ENCODE measurements around the gene NUTF2.

The NUTF2 gene

GRCh38 chr16:67843343-67843765 is 3.4 kb upstream of the NUTF2 start:
- no peak overlapping the region for H4K91ac ChIP-seq (ENCODE audit: low read depth, low read length)
- H2BK12ac ChIP-seq (ENCODE audit: low read length) = no peak overlapping the region
- H3K4me3 ChIP-seq (ENCODE audit: low read depth, low read length) = peak overlapping the region; percentile 87
- DNase-seq = peak in 1 of 2 donors; percentile 31
- peaks cover 19% of the 10 kb centered on the region for H3K79me1 ChIP-seq (ENCODE audit: low read length)
- no peak overlapping the region for H3K14ac ChIP-seq (ENCODE audit: low read length)
- H3K9ac ChIP-seq (ENCODE audit: low read length) = peak overlapping the region; percentile 14
- H3K36me3 ChIP-seq (ENCODE audit: control insufficient read depth in 1 of 2, insufficient read depth in 2 of 2, low read length in 2 of 2) = peaks cover 2 to 9% of the 10 kb centered on the region in 2 experiments
- WGBS (ENCODE audit: extremely low coverage, insufficient coverage, insufficient read length) = no CpG with 5 or more reads among the region's 11 CpGs
- no peak overlapping the region for H3K27ac ChIP-seq (ENCODE audit: low read depth, low read length)
- H2BK120ac ChIP-seq (ENCODE audit: insufficient read depth, low read length, poor library complexity) = no peak overlapping the region
- H3K4ac ChIP-seq (ENCODE audit: low read depth, low read length) = peak overlapping the region; percentile 43
- H3K18ac ChIP-seq (ENCODE audit: low read length) = peak overlapping the region; percentile 6
- peaks cover 15% of the 10 kb centered on the region for H3K79me2 ChIP-seq (ENCODE audit: control insufficient read depth, insufficient read depth, low read length, poor library complexity)
- no peaks in the 10 kb centered on the region for H3K9me3 ChIP-seq (ENCODE audit: insufficient read depth, low read depth, low read length)
- peak overlapping the region; percentile 99 for H3K4me2 ChIP-seq (ENCODE audit: low read length)
- H2AK5ac ChIP-seq (ENCODE audit: low read length) = no peak overlapping the region
- peaks cover 20 to 25% of the 10 kb centered on the region in 2 experiments for H3K4me1 ChIP-seq (ENCODE audit: control insufficient read depth in 1 of 2, insufficient read depth in 2 of 2, low read length in 2 of 2)
- H2BK5ac ChIP-seq (ENCODE audit: low read depth, low read length, poor library complexity) = no peak overlapping the region
- H2AFZ ChIP-seq (ENCODE audit: insufficient read depth, low read length, poor library complexity) = no peak overlapping the region
- no peak overlapping the region for H3K23ac ChIP-seq (ENCODE audit: low read length)
- H3K27me3 ChIP-seq (ENCODE audit: insufficient read depth, low read length) = no peaks in the 10 kb centered on the region
- no peak overlapping the region for H4K12ac ChIP-seq (ENCODE audit: low read depth, low read length)
- H4K8ac ChIP-seq (ENCODE audit: low read depth, low read length) = no peak overlapping the region

GRCh38 chr16:67844497-67844896 is 2.2 kb upstream of the NUTF2 start:
- H3K23ac ChIP-seq (ENCODE audit: low read length) = no peak overlapping the region
- no peak overlapping the region for H3K4me3 ChIP-seq (ENCODE audit: low read depth, low read length)
- no peak overlapping the region for H2BK5ac ChIP-seq (ENCODE audit: low read depth, low read length, poor library complexity)
- H2AK5ac ChIP-seq (ENCODE audit: low read length) = no peak overlapping the region
- H3K4me1 ChIP-seq (ENCODE audit: control insufficient read depth in 1 of 2, insufficient read depth in 2 of 2, low read length in 2 of 2) = peaks cover 21 to 25% of the 10 kb centered on the region in 2 experiments
- H3K36me3 ChIP-seq (ENCODE audit: control insufficient read depth in 1 of 2, insufficient read depth in 2 of 2, low read length in 2 of 2) = peaks cover 2 to 16% of the 10 kb centered on the region in 2 experiments
- H3K9me3 ChIP-seq (ENCODE audit: insufficient read depth, low read depth, low read length) = no peaks in the 10 kb centered on the region
- H2AFZ ChIP-seq (ENCODE audit: insufficient read depth, low read length, poor library complexity) = no peak overlapping the region
- peaks cover 21% of the 10 kb centered on the region for H3K79me2 ChIP-seq (ENCODE audit: control insufficient read depth, insufficient read depth, low read length, poor library complexity)
- no peak overlapping the region for H4K91ac ChIP-seq (ENCODE audit: low read depth, low read length)
- DNase-seq = peak in 1 of 2 donors; percentile 28
- no peak overlapping the region for H3K9ac ChIP-seq (ENCODE audit: low read length)
- no peak overlapping the region for H3K27ac ChIP-seq (ENCODE audit: low read depth, low read length)
- H3K79me1 ChIP-seq (ENCODE audit: low read length) = peaks cover 19% of the 10 kb centered on the region
- no peak overlapping the region for H3K4ac ChIP-seq (ENCODE audit: low read depth, low read length)
- H2BK12ac ChIP-seq (ENCODE audit: low read length) = no peak overlapping the region
- no peak overlapping the region for H2BK120ac ChIP-seq (ENCODE audit: insufficient read depth, low read length, poor library complexity)
- no CpG with 5 or more reads among the region's 4 CpGs for WGBS (ENCODE audit: extremely low coverage, insufficient coverage, insufficient read length)
- no peak overlapping the region for H4K8ac ChIP-seq (ENCODE audit: low read depth, low read length)
- no peak overlapping the region for H3K4me2 ChIP-seq (ENCODE audit: low read length)
- no peak overlapping the region for H3K18ac ChIP-seq (ENCODE audit: low read length)
- no peak overlapping the region for H4K12ac ChIP-seq (ENCODE audit: low read depth, low read length)
- H3K14ac ChIP-seq (ENCODE audit: low read length) = no peak overlapping the region
- no peaks in the 10 kb centered on the region for H3K27me3 ChIP-seq (ENCODE audit: insufficient read depth, low read length)

GRCh38 chr16:67845291-67846062 is 1.3 kb upstream of the NUTF2 start:
- Histone ChIP-seq H3K27me3 (ENCODE audit: insufficient read depth, low read length) (no peaks in the 10 kb centered on the region), H3K14ac (ENCODE audit: low read length) (peak overlapping the region; percentile 41), H2AK5ac (ENCODE audit: low read length) (no peak overlapping the region), H2BK120ac (ENCODE audit: insufficient read depth, low read length, poor library complexity) (peak overlapping the region; percentile 10), H3K4me1 (ENCODE audit: control insufficient read depth in 1 of 2, insufficient read depth in 2 of 2, low read length in 2 of 2) (peaks cover 21 to 25% of the 10 kb centered on the region in 2 experiments), H3K27ac (ENCODE audit: low read depth, low read length) (peak overlapping the region; percentile 93), H3K4me3 (ENCODE audit: low read depth, low read length) (no peak overlapping the region), H3K79me1 (ENCODE audit: low read length) (peaks cover 19% of the 10 kb centered on the region), H3K4ac (ENCODE audit: low read depth, low read length) (peak overlapping the region; percentile 40), H4K91ac (ENCODE audit: low read depth, low read length) (peak overlapping the region; percentile 41), H3K4me2 (ENCODE audit: low read length) (peak overlapping the region; percentile 86), H2BK5ac (ENCODE audit: low read depth, low read length, poor library complexity) (peak overlapping the region; percentile 11), H3K18ac (ENCODE audit: low read length) (peak overlapping the region; percentile 25), H3K79me2 (ENCODE audit: control insufficient read depth, insufficient read depth, low read length, poor library complexity) (peaks cover 26% of the 10 kb centered on the region), H2AFZ (ENCODE audit: insufficient read depth, low read length, poor library complexity) (no peak overlapping the region), H3K9me3 (ENCODE audit: insufficient read depth, low read depth, low read length) (no peaks in the 10 kb centered on the region), H3K36me3 (ENCODE audit: control insufficient read depth in 1 of 2, insufficient read depth in 2 of 2, low read length in 2 of 2) (peaks cover 5 to 18% of the 10 kb centered on the region in 2 experiments), H4K12ac (ENCODE audit: low read depth, low read length) (no peak overlapping the region), H3K9ac (ENCODE audit: low read length) (no peak overlapping the region), H2BK12ac (ENCODE audit: low read length) (peak overlapping the region; percentile 16), H4K8ac (ENCODE audit: low read depth, low read length) (peak overlapping the region; percentile 56), H3K23ac (ENCODE audit: low read length) (no peak overlapping the region)
- no CpG with 5 or more reads among the region's 5 CpGs for WGBS (ENCODE audit: extremely low coverage, insufficient coverage, insufficient read length)
- DNase-seq = no peak

- H3K79me1 ChIP-seq (ENCODE audit: low read length) = peaks cover 19% of the 10 kb centered on the region
- peak overlapping the region; percentile 98 for H4K8ac ChIP-seq (ENCODE audit: low read depth, low read length)
- H3K27me3 ChIP-seq (ENCODE audit: insufficient read depth, low read length) = no peaks in the 10 kb centered on the region
- H3K4me2 ChIP-seq (ENCODE audit: low read length) = peak overlapping the region; percentile 86
- no peak overlapping the region for H3K23ac ChIP-seq (ENCODE audit: low read length)
- no peak for DNase-seq
- peak overlapping the region; percentile 92 for H4K12ac ChIP-seq (ENCODE audit: low read depth, low read length)
- H2AK5ac ChIP-seq (ENCODE audit: low read length) = peak overlapping the region; percentile 94
- peak overlapping the region; percentile 95 for H3K4me3 ChIP-seq (ENCODE audit: low read depth, low read length)
- peaks cover 27% of the 10 kb centered on the region for H3K79me2 ChIP-seq (ENCODE audit: control insufficient read depth, insufficient read depth, low read length, poor library complexity)
- peak overlapping the region; percentile 97 for H4K91ac ChIP-seq (ENCODE audit: low read depth, low read length)
- H2AFZ ChIP-seq (ENCODE audit: insufficient read depth, low read length, poor library complexity) = peak overlapping the region; percentile 79
- peaks cover 23 to 25% of the 10 kb centered on the region in 2 experiments for H3K4me1 ChIP-seq (ENCODE audit: control insufficient read depth in 1 of 2, insufficient read depth in 2 of 2, low read length in 2 of 2)
- H3K27ac ChIP-seq (ENCODE audit: low read depth, low read length) = peak overlapping the region; percentile 93
- peaks cover 6 to 20% of the 10 kb centered on the region in 2 experiments for H3K36me3 ChIP-seq (ENCODE audit: control insufficient read depth in 1 of 2, insufficient read depth in 2 of 2, low read length in 2 of 2)
- H2BK120ac ChIP-seq (ENCODE audit: insufficient read depth, low read length, poor library complexity) = peak overlapping the region; percentile 87
- peak overlapping the region; percentile 96 for H3K18ac ChIP-seq (ENCODE audit: low read length)
- WGBS (ENCODE audit: extremely low coverage, insufficient coverage, insufficient read length) = no CpG with 5 or more reads among the region's 2 CpGs
- H2BK5ac ChIP-seq (ENCODE audit: low read depth, low read length, poor library complexity) = peak overlapping the region; percentile 95
- no peaks in the 10 kb centered on the region for H3K9me3 ChIP-seq (ENCODE audit: insufficient read depth, low read depth, low read length)
- peak overlapping the region; percentile 89 for H3K9ac ChIP-seq (ENCODE audit: low read length)
- H2BK12ac ChIP-seq (ENCODE audit: low read length) = peak overlapping the region; percentile 16
- H3K14ac ChIP-seq (ENCODE audit: low read length) = peak overlapping the region; percentile 96
- peak overlapping the region; percentile 90 for H3K4ac ChIP-seq (ENCODE audit: low read depth, low read length)
Measured at GRCh38 chr16:67846063-67846319, 742 bp upstream of the NUTF2 start.
